GM19239 (cell line): ENCODE measurements around the gene KRT80.

Experiments used
- DNase-seq: peaks from one replicate; pipeline ENCODE4 v3.0.0; 2011; ENCODE audit warnings: low spot score; ENCODE audit not compliant: insufficient read length
- FAIRE-seq: peaks from 2 replicates; lab custom pipeline; 2011; peaks lifted over from hg19 to GRCh38; lab: Jason Lieb, UNC

Gene KRT80

DNA sequence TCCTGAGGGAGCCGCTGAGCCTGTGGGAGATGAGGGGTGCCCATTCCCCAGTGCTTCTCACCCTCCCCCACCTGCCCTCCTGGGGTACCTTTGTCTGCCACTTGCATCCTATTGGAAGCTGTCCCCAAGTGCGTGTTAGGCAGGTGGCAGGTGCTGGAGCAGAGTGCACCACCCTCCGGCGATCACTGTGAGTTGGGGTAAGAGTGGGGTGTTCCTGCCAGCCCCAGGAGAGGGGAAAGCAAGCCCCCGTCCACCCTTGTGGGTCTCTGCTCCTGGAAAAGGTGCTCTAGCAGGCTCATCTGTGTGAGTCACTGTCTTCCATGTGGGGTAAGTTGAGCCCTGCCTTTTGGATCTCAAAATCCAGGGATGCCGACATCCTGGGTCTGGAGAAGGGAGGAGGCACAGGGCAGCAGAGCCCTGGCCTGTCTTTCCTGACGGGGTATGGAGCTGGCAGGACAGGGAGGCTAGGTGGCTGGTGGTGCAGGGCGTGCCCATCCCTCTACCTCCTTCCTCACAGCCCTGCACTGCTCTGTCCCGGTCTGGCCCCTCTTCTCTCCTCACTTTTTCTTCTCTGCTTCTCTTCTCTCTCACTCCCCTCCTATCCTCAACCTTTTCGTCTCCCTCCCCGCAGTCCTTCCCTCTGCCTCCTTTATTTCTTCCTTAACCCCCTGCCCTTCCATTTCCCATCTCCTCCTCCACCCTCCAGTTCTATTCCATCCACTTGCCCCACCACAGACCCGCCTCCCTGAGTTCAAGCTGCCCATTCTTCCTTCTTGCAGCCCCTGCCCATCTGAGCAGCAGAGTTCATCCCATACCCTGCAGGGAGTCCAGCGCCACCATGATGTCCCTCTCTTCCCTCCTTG lies 21.1 kb upstream of the KRT80 start:
- DNase-seq: no peak
- no peak for FAIRE-seq

DNA sequence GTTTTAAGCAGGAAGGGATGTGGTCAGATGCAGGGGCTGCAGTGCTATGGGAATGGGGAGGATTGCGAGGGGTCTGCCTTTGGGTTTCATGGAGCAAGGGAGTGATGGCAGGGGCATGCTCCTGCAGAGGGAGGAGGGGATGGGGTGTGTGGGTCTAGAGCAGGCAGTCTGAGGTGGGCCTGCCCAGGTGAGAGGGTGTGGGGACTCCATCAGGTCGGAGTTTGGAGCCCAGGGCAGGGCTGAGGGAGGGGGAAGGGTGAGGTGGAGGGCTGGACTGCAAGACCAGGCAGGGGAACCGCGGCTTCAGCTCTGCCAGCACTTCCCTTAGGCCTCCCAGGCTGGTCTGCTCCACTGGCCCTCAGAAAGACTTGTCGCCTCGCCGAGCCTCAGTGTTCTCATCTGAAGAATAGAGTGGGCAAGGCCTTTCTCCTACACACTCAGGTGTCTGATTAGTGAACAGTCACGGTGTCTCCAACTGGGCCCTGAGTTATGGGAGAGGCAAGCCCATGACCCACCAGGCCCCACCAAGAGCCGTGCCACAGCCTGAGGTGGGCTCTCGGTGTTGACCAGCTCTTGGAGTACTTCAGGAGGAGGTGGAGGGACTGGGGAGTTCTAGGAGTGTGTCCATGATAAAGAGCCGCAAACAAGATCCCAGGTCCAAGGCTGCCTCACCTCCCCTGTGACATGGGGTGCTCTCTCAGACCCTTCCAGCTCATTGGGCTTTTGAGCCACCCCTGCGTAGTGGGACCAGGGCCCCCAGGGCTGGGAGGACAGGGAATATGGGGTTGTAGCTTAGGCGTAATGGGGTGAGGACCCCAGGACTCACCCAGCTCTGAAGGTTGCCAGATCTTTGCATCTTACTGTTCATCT lies 20.1 kb upstream of the KRT80 start:
- DNase-seq (no peak), FAIRE-seq (no peak)

DNA sequence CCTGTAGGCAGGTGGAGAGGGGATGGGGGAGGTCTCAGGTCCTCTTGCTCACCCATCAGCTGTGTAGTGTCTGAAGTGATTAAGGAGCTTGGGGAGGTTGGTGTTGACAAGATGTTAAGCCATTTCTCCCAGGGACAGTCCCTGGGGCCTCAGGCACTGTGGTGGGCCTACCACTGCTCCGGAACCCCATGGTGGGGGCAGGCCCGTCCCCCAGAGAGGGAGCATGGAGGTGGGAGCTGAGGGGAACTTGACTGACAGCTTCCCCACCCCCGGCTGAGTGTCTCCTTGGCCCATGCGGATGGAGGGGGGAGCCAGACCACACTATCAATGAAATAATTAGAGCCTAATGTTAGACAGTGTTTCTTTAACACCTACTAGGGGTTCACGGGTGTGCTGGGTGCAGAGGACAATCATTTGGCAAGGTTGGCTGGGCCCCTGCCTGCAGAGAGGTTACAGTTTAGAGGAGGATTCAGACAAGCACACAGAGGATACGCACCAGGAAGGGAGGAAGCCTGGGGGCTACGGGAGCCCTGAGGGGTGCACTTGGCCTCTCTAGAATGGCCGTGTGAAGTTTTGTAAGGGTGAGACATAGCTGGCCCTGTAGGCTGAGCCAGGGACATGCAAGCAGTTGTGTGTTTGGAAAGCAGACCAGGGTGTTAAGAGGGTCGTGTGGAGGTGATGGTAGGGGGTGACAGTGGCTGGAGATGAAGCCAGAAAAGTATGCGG lies 19.3 kb upstream of the KRT80 start:
- DNase-seq (no peak), FAIRE-seq (no peak)

DNA sequence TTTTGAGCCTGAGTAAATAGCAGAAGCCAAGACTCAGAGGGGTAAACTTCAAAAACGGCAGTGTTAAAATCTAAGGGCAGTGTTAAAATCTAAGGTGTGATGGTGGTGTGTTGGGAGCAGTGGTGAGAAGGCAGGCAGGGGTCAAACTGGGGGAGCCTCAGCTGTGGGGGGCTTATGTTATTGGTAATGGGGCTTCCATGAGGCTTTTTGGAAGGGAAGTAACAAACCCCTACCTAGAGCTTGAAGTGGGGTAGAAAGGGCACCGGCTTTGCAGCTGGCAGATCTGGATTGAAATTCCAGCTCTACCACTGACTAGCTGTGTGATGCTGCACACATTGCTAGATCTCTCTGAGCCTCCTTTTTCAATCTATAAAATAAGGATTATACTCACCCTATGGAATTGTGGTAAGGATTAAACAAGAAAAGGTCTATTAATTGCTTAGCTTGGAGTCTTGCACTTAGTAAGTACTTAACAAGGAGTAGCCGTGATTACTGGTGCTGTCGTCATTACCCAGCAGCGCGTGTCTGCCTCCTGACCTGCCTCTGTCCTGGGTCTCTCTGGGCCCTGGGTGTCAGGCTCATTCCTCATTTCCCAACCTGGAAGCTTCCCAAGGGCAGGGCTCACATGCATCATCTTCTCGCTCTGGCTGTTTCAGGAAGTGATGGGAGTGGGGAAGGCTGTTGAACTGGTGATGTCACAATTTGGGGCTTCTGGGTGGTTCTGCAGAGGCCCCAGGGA lies 18.5 kb upstream of the KRT80 start:
- FAIRE-seq: no peak
- DNase-seq: no peak

DNA sequence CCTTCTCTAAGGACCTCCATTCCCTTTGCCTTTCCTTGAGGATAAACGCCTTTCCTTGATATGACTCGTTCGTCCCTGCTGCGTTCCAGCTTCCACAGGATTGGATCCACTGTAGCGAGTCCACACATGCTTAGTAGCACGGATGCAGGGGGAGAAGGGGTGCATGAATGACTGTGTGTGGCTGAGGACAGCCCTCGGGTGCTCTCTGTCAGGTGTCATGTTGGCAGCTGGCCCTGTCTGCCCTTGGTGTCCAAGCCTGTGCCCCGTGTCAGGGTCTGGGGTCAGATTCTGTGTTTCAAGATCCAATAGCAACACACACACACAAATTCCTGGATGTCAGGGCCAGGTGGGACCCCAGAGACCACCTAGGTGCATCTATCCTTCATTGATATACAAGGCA lies 17.5 kb upstream of the KRT80 start:
- FAIRE-seq: no peak
- no peak for DNase-seq

DNA sequence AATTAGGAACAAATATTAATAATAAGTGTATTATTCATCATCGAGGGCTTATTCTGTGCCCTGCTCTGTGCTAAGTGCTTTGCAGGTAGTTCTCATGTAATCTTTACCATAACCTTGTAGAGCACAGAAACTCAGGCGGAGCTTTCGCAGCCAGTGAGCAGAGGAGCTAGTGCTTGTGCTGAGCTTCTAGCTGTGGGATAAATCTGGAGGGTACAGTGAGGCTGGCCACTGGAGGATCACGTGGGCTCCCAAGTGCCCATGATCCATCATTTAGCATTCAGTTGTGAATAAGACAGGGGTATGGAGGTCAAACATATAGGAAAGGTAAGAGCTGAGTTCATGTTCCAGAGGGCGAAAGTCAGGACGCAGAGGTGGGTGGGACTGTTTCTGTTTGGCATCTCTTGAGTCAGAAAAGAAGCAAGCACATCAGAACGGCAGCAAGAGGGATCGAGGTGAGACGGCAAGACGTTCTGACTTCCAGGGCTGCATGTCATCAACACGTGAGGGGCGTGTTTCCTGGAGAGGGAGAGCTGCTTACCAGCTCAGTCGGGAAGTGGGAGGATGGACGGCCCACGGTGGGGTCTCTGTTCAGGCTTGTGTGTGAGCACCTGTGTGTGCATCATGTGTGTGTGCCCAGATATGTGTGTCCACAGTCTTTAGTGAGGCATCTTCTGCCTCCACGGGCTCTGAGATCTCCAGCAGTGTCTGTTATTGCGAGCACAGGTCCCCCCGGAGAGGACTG lies 16.8 kb upstream of the KRT80 start:
- FAIRE-seq (no peak), DNase-seq (no peak)

DNA sequence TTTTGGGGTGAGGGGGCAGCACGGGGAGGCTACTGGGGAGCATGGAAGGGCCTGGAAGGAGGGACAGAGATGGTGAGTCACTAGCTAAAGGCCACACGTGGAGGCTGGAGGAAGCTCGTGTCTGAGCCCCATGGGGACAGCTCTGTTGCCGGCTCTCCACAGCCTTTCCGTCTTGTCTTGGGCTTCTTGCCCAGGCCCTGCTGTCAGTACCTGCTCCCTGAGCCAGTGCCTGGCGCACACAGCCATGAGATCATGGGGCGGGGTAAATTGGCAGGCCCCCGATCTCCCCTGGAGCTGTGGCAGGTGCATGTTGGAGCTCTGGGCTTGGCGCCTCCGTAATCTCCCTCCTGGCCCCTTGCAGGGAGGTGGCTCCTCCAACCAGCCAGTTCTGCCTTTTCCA lies 16.1 kb upstream of the KRT80 start:
- FAIRE-seq (no peak), DNase-seq (no peak)

DNA sequence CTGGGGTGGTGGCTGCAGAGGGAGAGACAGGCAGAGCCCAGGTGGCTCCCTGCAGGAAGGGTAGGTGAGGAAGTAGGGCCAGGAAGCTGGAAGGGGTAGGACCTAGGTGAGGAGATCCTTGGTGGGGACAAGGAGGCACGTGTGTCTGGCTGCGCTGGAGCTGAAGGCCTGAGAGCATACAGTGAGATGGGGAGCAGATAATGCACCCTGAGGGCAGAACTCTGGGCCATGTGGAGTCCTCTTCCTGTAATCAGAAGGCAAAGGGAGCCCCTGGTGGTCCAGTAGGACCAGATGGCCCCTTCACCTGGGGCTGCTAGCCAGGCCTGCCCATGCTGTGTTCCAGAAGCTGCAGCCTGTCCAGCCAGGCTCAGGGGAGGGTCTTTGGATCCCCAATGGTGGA lies 15.3 kb upstream of the KRT80 start:
- FAIRE-seq: no peak

DNA sequence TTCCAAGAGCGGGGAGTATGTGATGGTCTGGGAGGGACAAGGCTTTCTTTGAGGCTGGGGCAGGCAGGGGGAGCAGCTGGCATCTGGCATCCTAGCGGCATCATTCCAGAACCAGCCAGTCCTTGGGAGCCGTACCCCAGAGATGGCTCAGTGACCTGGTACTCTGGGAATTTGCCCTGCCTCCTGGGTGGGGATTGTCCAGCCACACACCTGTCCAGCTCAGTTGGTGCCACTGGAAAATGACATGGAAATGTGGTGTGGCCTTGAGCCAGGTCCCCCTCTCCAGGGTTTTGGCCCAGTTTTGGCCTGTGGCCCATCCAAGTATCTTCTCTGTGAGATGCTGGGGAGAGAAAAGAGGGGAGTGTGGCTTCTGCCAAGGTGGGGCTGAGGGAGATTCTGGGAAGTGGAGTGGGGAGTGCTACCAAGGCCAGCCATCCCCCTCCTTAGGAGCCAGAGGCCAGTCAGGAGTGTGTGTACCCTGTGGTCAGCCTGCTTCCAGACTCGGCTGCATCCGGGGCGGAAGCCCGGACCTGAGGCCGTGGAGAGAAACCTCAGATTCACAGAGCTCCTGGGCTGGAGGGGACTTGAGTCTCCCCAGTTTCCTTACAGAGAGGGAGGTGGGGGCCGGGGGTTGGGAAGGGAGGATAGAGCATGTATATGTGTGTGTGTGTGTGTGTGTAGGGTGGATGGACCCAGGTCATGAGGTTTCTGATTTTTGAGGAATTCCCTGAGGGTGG lies 14.7 kb upstream of the KRT80 start:
- no peak for DNase-seq
- FAIRE-seq: no peak

More for the DNA sequence above, 15.3 kb upstream of the KRT80 start:
- DNase-seq: no peak

DNA sequence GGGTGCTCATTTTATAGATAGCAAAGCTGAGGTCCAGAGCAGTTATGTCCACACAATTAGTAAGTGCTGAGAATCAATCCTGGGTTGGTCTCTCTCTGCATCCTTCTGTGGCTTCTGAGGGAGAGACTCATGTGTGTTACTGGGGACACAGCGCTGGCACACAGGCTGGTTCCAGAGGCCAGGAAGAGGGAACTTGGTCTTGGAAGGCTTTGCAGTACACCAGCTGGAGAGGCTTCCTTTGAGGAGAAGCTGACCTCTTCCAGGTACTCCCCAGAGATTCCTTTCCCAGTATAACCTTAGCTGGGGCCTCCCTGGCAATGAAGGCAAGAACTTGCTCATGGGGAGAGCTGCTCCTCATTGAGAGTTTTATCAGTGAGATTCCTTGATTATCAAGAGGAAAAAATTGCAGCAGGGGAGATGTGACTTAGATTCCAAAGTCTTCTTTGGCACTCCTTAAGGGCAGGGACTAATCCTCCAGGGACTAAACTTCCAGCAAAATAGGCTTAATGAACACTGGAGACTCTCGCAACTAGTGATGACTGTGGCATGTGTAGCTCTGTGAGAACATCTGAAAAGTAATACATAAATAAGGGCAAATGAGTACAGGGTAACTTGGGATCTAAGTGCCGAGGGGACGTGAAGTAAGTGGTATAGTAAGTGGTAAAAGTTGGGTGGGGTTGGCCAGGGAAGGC lies 13.9 kb upstream of the KRT80 start:
- FAIRE-seq (no peak), DNase-seq (no peak)

DNA sequence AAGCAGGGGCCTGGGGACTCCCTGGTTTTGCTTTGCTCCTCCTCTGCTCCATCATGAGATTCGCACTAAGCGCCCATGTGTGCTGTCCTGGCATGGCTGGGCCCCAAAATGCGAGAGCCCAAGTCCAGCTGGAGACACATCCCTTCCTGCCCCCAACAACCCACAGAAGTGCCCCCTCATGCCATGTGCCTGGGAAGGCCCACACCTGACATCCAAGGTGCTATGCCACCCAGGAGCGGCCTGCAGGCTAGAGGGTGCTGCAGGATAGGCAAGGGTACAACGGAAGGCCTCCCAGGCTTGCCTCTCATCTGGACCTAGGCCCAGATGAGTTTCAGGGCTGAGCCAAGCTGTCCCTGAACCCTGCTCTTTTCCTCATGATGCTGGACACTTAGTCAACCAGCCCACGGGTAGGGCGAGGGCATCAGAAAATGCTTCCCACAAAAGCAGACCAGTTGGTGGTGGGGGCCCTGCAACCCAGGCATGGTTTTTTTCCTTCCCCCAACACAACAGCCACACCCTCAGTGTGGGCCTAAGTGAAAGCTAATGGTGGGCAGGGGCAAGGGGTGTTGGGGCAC lies 13.2 kb upstream of the KRT80 start:
- DNase-seq (no peak), FAIRE-seq (no peak)

DNA sequence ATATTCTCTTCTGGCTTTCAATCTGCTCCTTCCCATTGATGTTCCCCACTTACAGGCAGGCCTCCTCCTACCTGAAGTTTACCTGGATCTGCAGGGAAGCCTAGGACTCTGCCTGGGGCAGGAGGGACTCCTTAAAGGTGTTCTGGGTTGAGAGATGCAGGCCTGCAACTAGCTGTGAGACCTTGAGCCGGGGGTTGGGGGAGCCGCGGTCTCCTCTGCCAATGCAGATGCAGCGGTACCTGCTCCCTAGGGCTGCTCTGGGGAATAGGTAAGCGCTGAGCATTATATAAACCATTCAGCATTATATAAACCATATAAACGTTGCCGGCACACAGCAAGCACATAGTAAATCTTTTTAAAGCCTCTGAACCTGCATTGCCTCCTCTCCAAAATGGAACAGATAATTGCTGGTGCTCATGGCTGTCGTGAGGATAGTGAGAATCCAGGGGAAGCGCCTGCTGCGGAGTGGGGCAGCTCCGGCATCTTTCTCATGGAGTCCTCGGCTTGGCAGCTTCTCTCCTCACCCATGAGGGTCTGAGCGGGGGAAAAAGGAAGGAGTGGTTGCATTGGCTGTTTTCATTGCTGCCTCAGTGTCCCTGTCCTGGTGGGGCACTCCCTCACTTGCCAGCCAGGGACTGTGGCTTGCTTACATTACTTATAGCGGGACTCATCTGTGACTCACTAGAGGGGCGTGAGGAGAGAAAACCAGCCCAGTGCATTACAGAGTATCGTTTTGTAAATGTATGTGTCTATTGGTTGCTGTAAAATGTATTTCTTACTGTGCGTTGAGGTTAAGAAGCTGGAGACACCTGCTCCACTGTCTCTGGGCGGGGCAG lies 12.5 kb upstream of the KRT80 start:
- no peak for FAIRE-seq
- DNase-seq: no peak

DNA sequence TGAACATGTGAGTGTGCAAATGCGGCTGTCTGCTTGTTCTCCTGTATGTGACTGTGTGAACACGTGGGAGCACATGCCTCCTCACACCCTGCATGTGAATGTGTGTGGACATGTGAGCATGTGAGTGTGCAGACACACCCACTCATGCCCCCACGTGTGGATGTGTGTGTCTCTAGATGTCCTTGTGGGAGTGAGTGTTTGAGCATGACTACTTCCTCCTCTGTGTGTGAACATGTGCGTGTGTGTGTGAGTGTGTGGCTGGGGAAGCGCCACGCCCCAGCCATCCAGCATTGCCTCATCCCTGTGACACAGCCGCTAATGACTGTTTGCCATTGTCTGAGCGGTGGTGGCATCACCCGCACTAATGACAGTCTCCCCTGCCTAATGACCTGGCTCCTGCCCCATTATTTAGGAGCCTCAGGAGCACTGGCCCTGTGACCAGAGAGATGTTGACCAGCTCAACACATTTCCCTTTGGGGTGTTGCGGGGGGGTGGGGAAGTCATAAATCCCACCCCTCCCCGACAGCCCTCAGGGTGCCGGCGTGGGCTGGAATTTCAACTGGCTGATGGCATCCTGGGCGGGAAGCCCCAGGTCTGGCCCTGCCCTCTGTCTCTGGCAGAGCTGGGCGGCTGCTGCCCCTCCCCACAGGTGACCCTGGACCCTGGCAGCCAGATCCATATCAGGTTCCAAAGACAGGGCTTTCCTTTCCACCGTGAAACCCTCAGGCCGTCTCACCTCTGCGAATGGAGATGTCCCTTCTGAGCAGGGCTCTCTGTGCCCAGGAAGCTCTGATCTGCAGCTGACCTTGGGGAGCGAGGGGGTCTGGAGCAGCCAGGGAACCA lies 11.5 kb upstream of the KRT80 start:
- DNase-seq: no peak
- no peak for FAIRE-seq

DNA sequence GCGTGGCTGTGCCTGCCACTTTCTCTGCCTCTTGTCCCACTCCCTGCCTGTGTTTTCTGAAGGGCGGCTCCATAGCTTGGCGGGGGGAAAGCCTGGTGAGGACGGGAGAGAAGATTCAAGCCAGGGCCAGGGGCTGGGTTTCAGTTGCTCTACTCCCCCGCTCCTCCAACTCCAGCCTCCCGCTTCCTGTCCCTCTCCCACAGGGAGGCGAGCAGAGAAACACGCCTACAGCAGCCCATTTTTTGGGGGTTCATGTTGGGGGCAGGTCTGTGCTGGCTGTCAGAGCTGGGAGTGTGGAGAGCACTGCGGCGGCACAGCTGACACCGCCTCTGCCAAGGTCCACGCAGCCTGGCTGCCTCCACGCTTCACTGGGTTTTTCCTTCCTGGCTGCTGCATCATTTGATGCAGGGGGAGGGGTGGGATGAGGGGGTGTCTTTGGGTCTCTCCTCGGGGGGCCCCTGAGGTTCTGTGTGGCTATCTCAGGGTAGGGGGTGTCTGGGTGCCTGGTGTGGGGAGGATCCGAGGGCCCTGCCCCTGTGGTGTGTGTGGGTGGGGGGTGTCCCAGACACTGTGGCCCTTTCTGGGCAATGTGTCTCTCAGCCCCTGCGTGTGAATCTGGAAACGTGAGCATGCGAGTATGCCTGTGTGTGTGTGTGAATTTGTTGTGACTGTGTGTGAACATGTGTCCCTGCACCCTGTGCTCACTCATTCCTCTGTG lies 10.7 kb upstream of the KRT80 start:
- no peak for DNase-seq

DNA sequence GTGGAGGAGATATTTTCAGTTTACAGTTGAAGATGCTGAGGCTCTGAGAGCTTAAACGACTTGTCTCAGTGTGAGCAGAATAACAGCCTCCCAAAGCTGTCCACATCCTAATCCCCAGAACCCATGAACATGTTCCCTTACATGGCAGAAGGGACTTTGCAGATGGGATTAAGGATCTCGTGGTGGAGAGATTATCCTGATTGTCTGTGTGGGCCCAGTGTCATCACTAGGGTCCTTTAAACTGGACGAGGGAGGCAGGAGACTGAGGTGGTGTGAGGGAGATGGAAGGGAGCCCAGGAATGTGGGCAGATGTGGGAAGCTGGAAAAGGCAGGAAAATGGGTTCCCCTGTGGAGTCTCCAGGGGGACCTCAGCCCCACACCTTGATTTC lies 9.6 kb upstream of the KRT80 start:
- FAIRE-seq (no peak), DNase-seq (no peak)

More for the DNA sequence above, 10.7 kb upstream of the KRT80 start:
- FAIRE-seq: no peak
